ENCODE measurements around the gene IGSF9B.

- TF ChIP-seq CTCF (conservative IDR thresholded peaks at IDR 0.05 in 1 of 2, IDR thresholded peaks at IDR 0.05 in 1 of 2; ENCODE audit: extremely low read depth in 1 of 2, insufficient read depth in 1 of 2, low read depth in 1 of 2, low read length in 2 of 2) (no peak), EZH2 (IDR thresholded peaks at IDR 0.05; ENCODE audit: borderline replicate concordance, low read length) (no peak)
Measured at GRCh38 chr11:133908827-133909226, 47.9 kb downstream of the IGSF9B start.

Data from mammary epithelial cell (primary cell).